Sigmoid colon (tissue), 7 donors: Measurements from ENCODE around the gene FLT1. TPM values are rescaled to one million over a fixed set of nuclear protein-coding genes. Genes with fewer than 3 reads are reported as not detected.

ENCODE experiments used
- DNase-seq: peaks from one replicate; pipeline ENCODE4 v3.0.0-alpha.2; 2019
- H3K27ac ChIP-seq, 4 donors: fragments of 200-600 bp; sonication (generic); one replicate each; pipeline ENCODE4 v1.5.1; 2016 to 2019; ENCODE audit warnings: mild to moderate bottlenecking in 1 of 4
- H3K27me3 ChIP-seq, 3 donors: fragments of 200-600 bp; sonication (generic); one replicate each; pipeline ENCODE4 v1.5.1; 2019; ENCODE audit warnings: mild to moderate bottlenecking in 1 of 3
- H3K36me3 ChIP-seq, 4 donors: fragments of 200-600 bp; sonication (generic); one replicate each; pipeline ENCODE4 v1.5.1; 2016 to 2019
- H3K4me1 ChIP-seq, 4 donors: fragments of 200-600 bp; sonication (generic); one replicate each; pipeline ENCODE4 v1.5.1; 2017 to 2019
- H3K4me3 ChIP-seq, 4 donors: fragments of 200-600 bp; sonication (generic); one replicate each; pipeline ENCODE4 v1.5.1; 2017 to 2019; ENCODE audit warnings: mild to moderate bottlenecking in 2 of 4, moderate library complexity in 1 of 4
- H3K9me3 ChIP-seq, 4 donors: fragments of 200-600 bp in 3 of 4; sonication (generic) in 3 of 4; one replicate each; pipeline versions ENCODE4 v1.5.1 to v1.6.1; 2013 to 2019
- CTCF ChIP-seq, 4 experiments: fragments of 450-650 bp in 3 of 4; fragments of 200-600 bp in 1 of 4; IDR thresholded peaks; one replicate each; pipeline ENCODE4 v1.5.1; 2016 to 2019; ENCODE audit warnings: antibody characterized with exemption in 4 of 4, mild to moderate bottlenecking in 3 of 4, moderate library complexity in 2 of 4
- EP300 ChIP-seq, 4 donors: sonication (generic); formaldehyde crosslinking; IDR thresholded peaks; one replicate each; pipeline ENCODE4 v1.6.1; 2017; ENCODE audit warnings: antibody characterized with exemption in 4 of 4
- POLR2A ChIP-seq, 2 donors: fragments of 450-650 bp; IDR thresholded peaks; one replicate each; pipeline ENCODE4 v1.6.1; 2016; ENCODE audit warnings: antibody characterized with exemption in 2 of 2, mild to moderate bottlenecking in 2 of 2, moderate library complexity in 2 of 2
- POLR2AphosphoS5 ChIP-seq, 4 donors: sonication (generic); formaldehyde crosslinking; IDR thresholded peaks; one replicate each; pipeline ENCODE4 v1.6.1; 2017; ENCODE audit warnings: antibody characterized with exemption in 4 of 4
- WGBS, 2 donors: extraction: QIAGEN DNeasy Blood & Tissue Kit; methylation state at CpG; one replicate each; pipeline ENCODE4 v1.1.7; 2013; 5-methylcytosine and 5-hydroxymethylcytosine counted together
- intact Hi-C: fragments of 100-400 bp; cut with DNase I; formaldehyde crosslinking; loops from one replicate; pipeline ENCODE4 v1.15.1; 2023
- polyA plus RNA-seq, 3 donors: library from polyadenylated mRNA; stranded (reverse); fragments of 200-250 nt; gene quantifications; one replicate each; pipeline ENCODE4 v1.2.3, GENCODE V29; 2013
- total RNA-seq, 4 donors: library from RNA; depleted of rRNA; stranded (reverse); fragments of >200 nt; gene quantifications; one replicate each; pipeline ENCODE4 v1.1.0, GENCODE V29; 2016
- donor health status: healthy with polysubstance abuse.
- donor health status: Bipolar disorder and iron deficiency.
- donor health status: healthy.

The FLT1 gene
- total and polyA plus RNA-seq, 7 donors: under 0.01 to 18.3 (median 5.7) TPM

GRCh38 chr13:28356561-28357021 lies 138.3 kb downstream of the FLT1 start:
- DNase-seq: no peak
- no peak overlapping the region for H3K27ac ChIP-seq
- H3K27me3 ChIP-seq: no peaks in the 10 kb centered on the region
- peaks cover 0 to 11% (median 6%) of the 10 kb centered on the region in 4 donors for H3K4me1 ChIP-seq
- intact Hi-C loops: no loop called here
- H3K9me3 ChIP-seq: no peaks in the 10 kb centered on the region
- 59 to 66% methylated on average over 5 of the region's 5 CpGs for WGBS, 2 donors
- TF ChIP-seq EP300 (IDR thresholded peaks at IDR 0.05): no peak
- TF ChIP-seq POLR2A (IDR thresholded peaks at IDR 0.05): no peak
- H3K36me3 ChIP-seq: no peaks in the 10 kb centered on the region
- H3K4me3 ChIP-seq: no peak overlapping the region

GRCh38 chr13:28355822-28356371 lies 139.0 kb downstream of the FLT1 start:
- intact Hi-C loops: no loop called here
- 57 to 75% methylated on average over 8 of the region's 8 CpGs for WGBS, 2 donors
- no peaks in the 10 kb centered on the region for H3K9me3 ChIP-seq
- H3K4me1 ChIP-seq: peaks cover 0 to 11% (median 6%) of the 10 kb centered on the region in 4 donors
- no peak overlapping the region for H3K27ac ChIP-seq
- H3K27me3 ChIP-seq: no peaks in the 10 kb centered on the region
- no peaks in the 10 kb centered on the region for H3K36me3 ChIP-seq
- H3K4me3 ChIP-seq: no peak overlapping the region
- TF ChIP-seq POLR2A (IDR thresholded peaks at IDR 0.05) (no peak), CTCF (IDR thresholded peaks at IDR 0.05) (no peak), POLR2AphosphoS5 (IDR thresholded peaks at IDR 0.05) (no peak), EP300 (IDR thresholded peaks at IDR 0.05) (no peak)
- DNase-seq: no peak

GRCh38 chr13:28355046-28355821 lies 139.7 kb downstream of the FLT1 start:
- Histone ChIP-seq H3K9me3 (no peaks in the 10 kb centered on the region), H3K27ac (no peak overlapping the region), H3K36me3 (no peaks in the 10 kb centered on the region), H3K27me3 (no peaks in the 10 kb centered on the region), H3K4me1 (peaks cover 0 to 15% (median 6%) of the 10 kb centered on the region in 4 donors), H3K4me3 (no peak overlapping the region)
- DNase-seq: no peak
- intact Hi-C loops: no loop called here
- WGBS, 2 donors: 88 to 95% methylated on average over 14 of the region's 14 CpGs
- TF ChIP-seq EP300 (IDR thresholded peaks at IDR 0.05): no peak
- no peak for TF ChIP-seq POLR2A (IDR thresholded peaks at IDR 0.05)
- no peak for TF ChIP-seq POLR2AphosphoS5 (IDR thresholded peaks at IDR 0.05)
- TF ChIP-seq CTCF (IDR thresholded peaks at IDR 0.05): no peak

GRCh38 chr13:28353679-28354078 lies 141.2 kb downstream of the FLT1 start:
- DNase-seq: no peak
- Histone ChIP-seq H3K27ac (no peak overlapping the region), H3K36me3 (no peaks in the 10 kb centered on the region), H3K4me3 (no peak overlapping the region), H3K9me3 (no peaks in the 10 kb centered on the region), H3K4me1 (peaks cover 0 to 18% (median 6%) of the 10 kb centered on the region in 4 donors), H3K27me3 (no peaks in the 10 kb centered on the region)
- 56 to 74% methylated on average over 4 of the region's 4 CpGs for WGBS, 2 donors
- intact Hi-C loops: no loop called here
- TF ChIP-seq CTCF (IDR thresholded peaks at IDR 0.05): no peak
- TF ChIP-seq POLR2A (IDR thresholded peaks at IDR 0.05): no peak
- no peak for TF ChIP-seq EP300 (IDR thresholded peaks at IDR 0.05)
- TF ChIP-seq POLR2AphosphoS5 (IDR thresholded peaks at IDR 0.05): no peak

GRCh38 chr13:28349907-28350654 lies 144.8 kb downstream of the FLT1 start:
- intact Hi-C loops: no loop called here
- WGBS, 2 donors: 82 to 84% methylated on average over 8 of the region's 8 CpGs

More at GRCh38 chr13:28349907-28350654, 144.8 kb downstream of the FLT1 start:
- TF ChIP-seq POLR2AphosphoS5 (IDR thresholded peaks at IDR 0.05) (no peak), CTCF (IDR thresholded peaks at IDR 0.05) (no peak), POLR2A (IDR thresholded peaks at IDR 0.05) (no peak), EP300 (IDR thresholded peaks at IDR 0.05) (no peak)
- Histone ChIP-seq H3K27ac (no peak overlapping the region), H3K27me3 (no peaks in the 10 kb centered on the region), H3K4me1 (peaks cover 0 to 7% (median 0%) of the 10 kb centered on the region in 4 donors), H3K9me3 (no peaks in the 10 kb centered on the region), H3K4me3 (no peak overlapping the region), H3K36me3 (no peaks in the 10 kb centered on the region)
- no peak for DNase-seq
